T-helper 2 cell (primary cell): ENCODE measurements around the gene RBM47.
"Not testable (repeated sequence)": the region's sequence is repeated elsewhere in the genome, so short reads cannot be mapped to it uniquely, and the experiment has no call there.

ENCODE experiments used
- DNase-seq, 5 experiments: peaks; one replicate each; pipeline versions ENCODE4 v3.0.0 to v3.0.0-alpha.2; 2012 to 2022

RBM47 gene

GRCh38 chr4:40438384-40439026, 191.2 kb downstream of the RBM47 start:
- no peak for DNase-seq

GRCh38 chr4:40437741-40438383, 191.8 kb downstream of the RBM47 start:
- DNase-seq = no peak

GRCh38 chr4:40435306-40435705, 194.4 kb downstream of the RBM47 start:
- DNase-seq = not testable (repeated sequence)

GRCh38 chr4:40434126-40434687, 195.5 kb downstream of the RBM47 start:
- no peak for DNase-seq

GRCh38 chr4:40432504-40432903, 197.2 kb downstream of the RBM47 start:
- no peak for DNase-seq

GRCh38 chr4:40427871-40428270, 201.8 kb downstream of the RBM47 start:
- DNase-seq = not testable (repeated sequence)

- no peak for DNase-seq
These were observed 202.5 kb downstream of the RBM47 start for GRCh38 chr4:40427128-40427527.

- DNase-seq = no peak
These were observed 203.7 kb downstream of the RBM47 start for GRCh38 chr4:40425799-40426574.

GRCh38 chr4:40423735-40424134, 205.9 kb downstream of the RBM47 start:
- DNase-seq = no peak

GRCh38 chr4:40421839-40422708, 207.6 kb downstream of the RBM47 start:
- no peak for DNase-seq

- DNase-seq = no peak
These were observed 210.3 kb downstream of the RBM47 start for GRCh38 chr4:40419231-40419912.

GRCh38 chr4:40418430-40419230, 211.0 kb downstream of the RBM47 start:
- DNase-seq = no peak

- no peak for DNase-seq
These were observed 211.7 kb downstream of the RBM47 start for GRCh38 chr4:40417941-40418340.

GRCh38 chr4:40414673-40415072, 215.0 kb downstream of the RBM47 start:
- no peak for DNase-seq

GRCh38 chr4:40412866-40413795, 216.5 kb downstream of the RBM47 start:
- DNase-seq = no peak

- DNase-seq = no peak
These were observed 217.3 kb downstream of the RBM47 start for GRCh38 chr4:40412388-40412787.

GRCh38 chr4:40409835-40410234, 219.8 kb downstream of the RBM47 start:
- no peak for DNase-seq

- not testable (repeated sequence) for DNase-seq
These were observed 222.2 kb downstream of the RBM47 start for GRCh38 chr4:40407468-40407867.

GRCh38 chr4:40406340-40406739, 223.3 kb downstream of the RBM47 start:
- no peak for DNase-seq

- DNase-seq = no peak
These were observed 224.5 kb downstream of the RBM47 start for GRCh38 chr4:40405193-40405592.
